ENCODE data around the gene DNMT3A.

DNMT3A gene

DNA sequence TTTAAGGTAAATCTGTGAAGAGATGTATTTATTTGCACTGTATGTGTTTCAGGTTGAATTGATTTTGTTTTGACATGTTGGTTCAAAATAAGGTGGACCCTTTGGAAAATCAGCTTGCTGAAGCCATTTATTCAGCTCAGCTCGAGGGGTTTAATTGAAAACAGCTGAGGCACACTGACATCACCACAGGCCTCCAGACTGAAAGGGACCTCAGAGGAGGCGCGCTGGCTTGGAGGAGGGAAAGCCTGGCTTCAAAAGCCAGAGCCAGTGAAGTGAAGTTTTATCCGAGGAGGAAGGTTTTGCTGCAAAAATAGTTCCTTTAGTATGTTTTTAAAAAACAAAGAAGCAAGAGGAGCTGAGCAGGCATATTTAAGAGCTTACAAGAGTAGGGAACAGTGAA, 26.9 kb upstream of the DNMT3A start:
- no peak overlapping the region for H3K4ac ChIP-seq (ENCODE audit: low read depth in 1 of 2, low read length in 2 of 2)
- H3K4me1 ChIP-seq (ENCODE audit: control insufficient read depth, insufficient read depth, low read depth, low read length), result peaks cover 2% of the 10 kb centered on the region
- no peak overlapping the region for H3K4me3 ChIP-seq (ENCODE audit: insufficient read depth in 1 of 2, low read depth in 1 of 2, low read length in 2 of 2)
- peaks cover 0 to 3% of the 10 kb centered on the region in 2 experiments for H3K27me3 ChIP-seq (ENCODE audit: control insufficient read depth in 1 of 2, insufficient read depth in 1 of 2, low read length in 2 of 2)
- H4K8ac ChIP-seq (ENCODE audit: low read length), result no peak overlapping the region
- H3K36me3 ChIP-seq (ENCODE audit: control insufficient read depth in 1 of 2, insufficient read depth in 2 of 2, low read depth in 1 of 2, low read length in 2 of 2), result no peaks in the 10 kb centered on the region
- 75% methylated on average over 4 of the region's 4 CpGs for WGBS
- no peak overlapping the region for H2AFZ ChIP-seq (ENCODE audit: low read depth, low read length)
- H2BK5ac ChIP-seq (ENCODE audit: low read depth, low read length, poor library complexity, severe bottlenecking), result no peak overlapping the region
- H2AK5ac ChIP-seq (ENCODE audit: low read length, severe bottlenecking), result no peak overlapping the region
- H2BK15ac ChIP-seq (ENCODE audit: low read depth, poor library complexity, severe bottlenecking), result no peak overlapping the region
- H3K18ac ChIP-seq (ENCODE audit: low read depth in 1 of 2, low read length in 2 of 2), result no peak overlapping the region
- H3K79me1 ChIP-seq (replicated peaks; ENCODE audit: low read length, poor library complexity, severe bottlenecking), result no peaks in the 10 kb centered on the region
- no peak overlapping the region for H3K14ac ChIP-seq (ENCODE audit: low read length in 2 of 2)
- H3K27ac ChIP-seq (ENCODE audit: low read length, poor library complexity, severe bottlenecking), result no peak overlapping the region
- no peak overlapping the region for H2BK12ac ChIP-seq (ENCODE audit: low read length in 2 of 2)
- H3K23ac ChIP-seq (ENCODE audit: low read length in 2 of 2), result no peak overlapping the region
- H4K91ac ChIP-seq (ENCODE audit: low read length), result no peak overlapping the region
- H3K9me3 ChIP-seq (ENCODE audit: control insufficient read depth, low read length), result no peaks in the 10 kb centered on the region
- H2BK120ac ChIP-seq (ENCODE audit: low read depth, low read length), result no peak overlapping the region
- H3K9ac ChIP-seq (ENCODE audit: low read length), result peak overlapping the region; percentile 43
- H3K4me2 ChIP-seq (ENCODE audit: low read length, poor library complexity, severe bottlenecking), result no peak overlapping the region
- no peak for DNase-seq

DNA sequence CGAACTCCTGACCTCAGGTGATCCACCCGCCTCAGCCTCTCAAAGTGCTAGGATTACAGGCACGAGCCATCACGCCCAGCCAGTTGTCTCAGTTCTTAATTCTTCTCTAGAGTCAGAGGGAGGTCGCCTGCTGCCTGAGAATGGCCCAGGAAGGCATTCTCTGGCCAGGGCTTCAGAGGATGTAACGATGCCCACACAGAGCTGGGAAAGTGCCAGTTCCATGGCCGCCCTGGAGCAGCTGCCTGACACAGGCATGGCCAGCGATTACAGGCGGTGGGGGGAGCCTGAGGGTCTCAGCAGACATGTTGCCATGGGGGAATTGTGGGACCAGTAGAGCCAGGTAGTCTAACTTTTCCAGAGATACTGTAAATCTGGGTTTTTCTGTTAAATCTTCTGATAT, 25.6 kb upstream of the DNMT3A start:
- DNase-seq, result no peak

DNA sequence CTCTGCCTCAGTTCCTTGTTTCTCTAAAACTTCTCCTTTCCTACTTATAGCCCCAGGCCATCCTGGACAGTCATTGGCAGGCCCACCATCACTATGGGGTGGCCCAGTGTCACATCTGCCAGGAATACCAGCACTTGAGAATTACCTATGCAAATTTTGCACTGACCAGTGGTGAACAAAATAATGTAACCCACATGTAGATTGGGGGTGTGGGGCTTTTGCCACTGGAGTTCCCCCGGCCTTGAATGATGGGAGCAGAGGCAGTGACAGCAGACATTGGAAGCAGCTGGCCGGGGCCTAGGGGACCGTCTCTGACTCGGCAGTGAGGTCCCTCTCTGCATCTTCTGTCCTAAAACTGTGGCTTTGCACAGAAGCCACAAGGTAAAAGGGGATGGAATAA, 24.9 kb upstream of the DNMT3A start:
- H3K18ac ChIP-seq (ENCODE audit: low read depth in 1 of 2, low read length in 2 of 2), result no peak overlapping the region
- no peak overlapping the region for H2BK15ac ChIP-seq (ENCODE audit: low read depth, poor library complexity, severe bottlenecking)
- H2AK5ac ChIP-seq (ENCODE audit: low read length, severe bottlenecking), result no peak overlapping the region
- no peaks in the 10 kb centered on the region for H3K79me1 ChIP-seq (replicated peaks; ENCODE audit: low read length, poor library complexity, severe bottlenecking)
- H3K9ac ChIP-seq (ENCODE audit: low read length), result no peak overlapping the region
- H2AFZ ChIP-seq (ENCODE audit: low read depth, low read length), result no peak overlapping the region
- WGBS, result 83% methylated on average over 4 of the region's 4 CpGs
- H3K14ac ChIP-seq (ENCODE audit: low read length in 2 of 2), result no peak overlapping the region
- H2BK5ac ChIP-seq (ENCODE audit: low read depth, low read length, poor library complexity, severe bottlenecking), result no peak overlapping the region
- no peak overlapping the region for H4K8ac ChIP-seq (ENCODE audit: low read length)
- H3K4me2 ChIP-seq (ENCODE audit: low read length, poor library complexity, severe bottlenecking), result no peak overlapping the region
- no peak for DNase-seq
- no peak overlapping the region for H3K27ac ChIP-seq (ENCODE audit: low read length, poor library complexity, severe bottlenecking)
- no peak overlapping the region for H3K4ac ChIP-seq (ENCODE audit: low read depth in 1 of 2, low read length in 2 of 2)
- no peak overlapping the region for H4K91ac ChIP-seq (ENCODE audit: low read length)
- no peak overlapping the region for H3K4me3 ChIP-seq (ENCODE audit: insufficient read depth in 1 of 2, low read depth in 1 of 2, low read length in 2 of 2)
- H3K23ac ChIP-seq (ENCODE audit: low read length in 2 of 2), result no peak overlapping the region
- H3K27me3 ChIP-seq (ENCODE audit: control insufficient read depth in 1 of 2, insufficient read depth in 1 of 2, low read length in 2 of 2), result no peaks in the 10 kb centered on the region
- H3K4me1 ChIP-seq (ENCODE audit: control insufficient read depth, insufficient read depth, low read depth, low read length), result peaks cover 2% of the 10 kb centered on the region
- no peaks in the 10 kb centered on the region for H3K36me3 ChIP-seq (ENCODE audit: control insufficient read depth in 1 of 2, insufficient read depth in 2 of 2, low read depth in 1 of 2, low read length in 2 of 2)
- H2BK12ac ChIP-seq (ENCODE audit: low read length in 2 of 2), result no peak overlapping the region
- no peaks in the 10 kb centered on the region for H3K9me3 ChIP-seq (ENCODE audit: control insufficient read depth, low read length)
- H2BK120ac ChIP-seq (ENCODE audit: low read depth, low read length), result no peak overlapping the region

More for the DNA sequence above, 25.6 kb upstream of the DNMT3A start:
- Histone ChIP-seq H3K27ac (ENCODE audit: low read length, poor library complexity, severe bottlenecking) (no peak overlapping the region), H2BK120ac (ENCODE audit: low read depth, low read length) (no peak overlapping the region), H3K9me3 (ENCODE audit: control insufficient read depth, low read length) (no peaks in the 10 kb centered on the region), H2AK5ac (ENCODE audit: low read length, severe bottlenecking) (no peak overlapping the region), H4K91ac (ENCODE audit: low read length) (no peak overlapping the region), H3K18ac (ENCODE audit: low read depth in 1 of 2, low read length in 2 of 2) (no peak overlapping the region), H2AFZ (ENCODE audit: low read depth, low read length) (no peak overlapping the region), H3K4me1 (ENCODE audit: control insufficient read depth, insufficient read depth, low read depth, low read length) (peaks cover 2% of the 10 kb centered on the region), H3K36me3 (ENCODE audit: control insufficient read depth in 1 of 2, insufficient read depth in 2 of 2, low read depth in 1 of 2, low read length in 2 of 2) (no peaks in the 10 kb centered on the region), H2BK5ac (ENCODE audit: low read depth, low read length, poor library complexity, severe bottlenecking) (no peak overlapping the region), H4K8ac (ENCODE audit: low read length) (no peak overlapping the region), H2BK12ac (ENCODE audit: low read length in 2 of 2) (peak overlapping the region in 1 of 2 experiments; percentile 37), H3K4me3 (ENCODE audit: insufficient read depth in 1 of 2, low read depth in 1 of 2, low read length in 2 of 2) (no peak overlapping the region), H3K4me2 (ENCODE audit: low read length, poor library complexity, severe bottlenecking) (no peak overlapping the region), H3K23ac (ENCODE audit: low read length in 2 of 2) (no peak overlapping the region), H3K14ac (ENCODE audit: low read length in 2 of 2) (no peak overlapping the region), H2BK15ac (ENCODE audit: low read depth, poor library complexity, severe bottlenecking) (no peak overlapping the region), H3K27me3 (ENCODE audit: control insufficient read depth in 1 of 2, insufficient read depth in 1 of 2, low read length in 2 of 2) (no peaks in the 10 kb centered on the region), H3K79me1 (replicated peaks; ENCODE audit: low read length, poor library complexity, severe bottlenecking) (no peaks in the 10 kb centered on the region), H3K9ac (ENCODE audit: low read length) (no peak overlapping the region), H3K4ac (ENCODE audit: low read depth in 1 of 2, low read length in 2 of 2) (no peak overlapping the region)
- 90% methylated on average over 9 of the region's 9 CpGs for WGBS

DNA sequence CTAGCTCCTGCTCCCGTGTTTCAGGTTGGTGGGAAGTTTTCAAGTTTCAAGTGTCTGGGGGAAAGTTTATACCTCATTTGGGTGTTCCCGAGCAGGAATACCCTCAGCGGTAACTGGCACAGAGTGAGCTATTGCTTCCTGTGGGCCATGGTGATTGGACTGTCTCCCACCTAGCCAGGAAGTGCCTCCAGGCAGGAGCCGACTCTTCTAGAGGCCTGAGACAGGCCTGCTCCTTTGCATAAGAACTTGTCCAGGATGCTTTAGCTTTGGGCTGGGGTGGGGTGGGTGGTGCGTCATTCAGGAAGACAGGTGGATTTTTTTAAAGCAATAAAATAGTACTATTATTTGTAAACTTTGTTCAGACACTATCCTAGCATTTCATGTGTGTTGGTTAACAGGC, 23.5 kb upstream of the DNMT3A start:
- no peak overlapping the region for H3K4me3 ChIP-seq (ENCODE audit: insufficient read depth in 1 of 2, low read depth in 1 of 2, low read length in 2 of 2)
- 44% methylated on average over 4 of the region's 5 CpGs for WGBS

More for the DNA sequence above, 23.5 kb upstream of the DNMT3A start:
- Histone ChIP-seq H2BK15ac (ENCODE audit: low read depth, poor library complexity, severe bottlenecking) (no peak overlapping the region), H4K91ac (ENCODE audit: low read length) (no peak overlapping the region), H2AK5ac (ENCODE audit: low read length, severe bottlenecking) (no peak overlapping the region), H3K14ac (ENCODE audit: low read length in 2 of 2) (no peak overlapping the region), H2AFZ (ENCODE audit: low read depth, low read length) (no peak overlapping the region), H3K9ac (ENCODE audit: low read length) (no peak overlapping the region), H3K4ac (ENCODE audit: low read depth in 1 of 2, low read length in 2 of 2) (no peak overlapping the region), H3K27ac (ENCODE audit: low read length, poor library complexity, severe bottlenecking) (no peak overlapping the region), H2BK12ac (ENCODE audit: low read length in 2 of 2) (no peak overlapping the region), H3K36me3 (ENCODE audit: control insufficient read depth in 1 of 2, insufficient read depth in 2 of 2, low read depth in 1 of 2, low read length in 2 of 2) (no peaks in the 10 kb centered on the region), H3K4me1 (ENCODE audit: control insufficient read depth, insufficient read depth, low read depth, low read length) (peaks cover 5% of the 10 kb centered on the region), H3K27me3 (ENCODE audit: control insufficient read depth in 1 of 2, insufficient read depth in 1 of 2, low read length in 2 of 2) (no peaks in the 10 kb centered on the region), H2BK120ac (ENCODE audit: low read depth, low read length) (no peak overlapping the region), H3K18ac (ENCODE audit: low read depth in 1 of 2, low read length in 2 of 2) (no peak overlapping the region), H4K8ac (ENCODE audit: low read length) (no peak overlapping the region), H3K79me1 (replicated peaks; ENCODE audit: low read length, poor library complexity, severe bottlenecking) (no peaks in the 10 kb centered on the region), H2BK5ac (ENCODE audit: low read depth, low read length, poor library complexity, severe bottlenecking) (no peak overlapping the region), H3K4me2 (ENCODE audit: low read length, poor library complexity, severe bottlenecking) (no peak overlapping the region), H3K23ac (ENCODE audit: low read length in 2 of 2) (no peak overlapping the region), H3K9me3 (ENCODE audit: control insufficient read depth, low read length) (no peaks in the 10 kb centered on the region)
- no peak for DNase-seq
